Common myeloid progenitor, CD34-positive (primary cell): ENCODE results near the gene RAB4B.
A peak's percentile ranks its signal among the peaks of the same experiment; 100 is the strongest.
"Not testable (repeated sequence)": the region's sequence is repeated elsewhere in the genome, so short reads cannot be mapped to it uniquely, and the experiment has no call there.

Source experiments
- CTCF ChIA-PET: fragments of 350-600 bp; sonication (Branson Sonifier 250); formaldehyde crosslinking; loops from one replicate; lab custom pipeline; 2021; ENCODE audit warnings: antibody characterized with exemption; lab: Charles Lee
- POLR2A ChIA-PET: fragments of 350-600 bp; sonication (Branson Sonifier 250); formaldehyde crosslinking; loops from one replicate; lab custom pipeline; 2021; ENCODE audit warnings: antibody characterized with exemption; lab: Charles Lee
- DNase-seq, 3 donors: peaks; one replicate each; pipeline versions ENCODE4 v3.0.0 to v3.0.0-alpha.2; 2013
- H3K27ac ChIP-seq, 2 experiments: 1 replicate in 1 of 2; 2 replicates in 1 of 2; pipeline ENCODE4 v1.7.0; 2013; ENCODE audit warnings: inconsistent platforms in 2 of 2, low read length in 2 of 2, mild to moderate bottlenecking in 2 of 2, low read depth in 1 of 2, moderate library complexity in 1 of 2; ENCODE audit not compliant: severe bottlenecking in 2 of 2, insufficient read depth in 1 of 2, poor library complexity in 1 of 2
- H3K27me3 ChIP-seq, 5 experiments: replicated peaks in 2 of 5; 1 replicate in 3 of 5; 2 replicates in 2 of 5; pipeline versions ENCODE4 v1.6.1 to v1.7.0; 2013; ENCODE audit warnings: low read length in 4 of 5, mild to moderate bottlenecking in 2 of 5, moderate library complexity in 2 of 5, inconsistent platforms in 1 of 5; ENCODE audit not compliant: insufficient read depth in 5 of 5, control insufficient read depth in 4 of 5
- H3K36me3 ChIP-seq, 4 experiments: 1 replicate in 2 of 4; 2 replicates in 2 of 4; pipeline versions ENCODE4 v1.6.1 to v1.7.0; 2013; ENCODE audit warnings: low read length in 3 of 4, control low read depth in 1 of 4, mild to moderate bottlenecking in 1 of 4; ENCODE audit not compliant: control insufficient read depth in 4 of 4, insufficient read depth in 4 of 4
- H3K4me1 ChIP-seq, 4 experiments: 1 replicate in 3 of 4; 2 replicates in 1 of 4; pipeline versions ENCODE4 v1.6.1 to v1.7.1; 2013; ENCODE audit warnings: low read length in 3 of 4, mild to moderate bottlenecking in 3 of 4, control low read depth in 1 of 4, inconsistent platforms in 1 of 4, moderate library complexity in 1 of 4; ENCODE audit not compliant: control insufficient read depth in 4 of 4, insufficient read depth in 4 of 4; ENCODE audit errors: control extremely low read depth in 1 of 4
- H3K4me3 ChIP-seq, 7 experiments: 1 replicate in 4 of 7; 2 replicates in 3 of 7; pipeline versions ENCODE4 v1.5.1 to v1.7.0; 2013; ENCODE audit warnings: mild to moderate bottlenecking in 7 of 7, low read length in 6 of 7, moderate library complexity in 6 of 7, inconsistent platforms in 2 of 7, low read depth in 2 of 7, control low read depth in 1 of 7; ENCODE audit not compliant: insufficient read depth in 4 of 7, control insufficient read depth in 1 of 7; ENCODE audit errors: extremely low read depth in 1 of 7
- H3K9me3 ChIP-seq, 5 experiments: 1 replicate in 4 of 5; 2 replicates in 1 of 5; pipeline versions ENCODE4 v1.6.1 to v1.7.1; 2013; ENCODE audit warnings: low read length in 4 of 5, mild to moderate bottlenecking in 2 of 5, inconsistent platforms in 1 of 5, low read depth in 1 of 5, moderate library complexity in 1 of 5; ENCODE audit not compliant: control insufficient read depth in 4 of 5, insufficient read depth in 2 of 5; ENCODE audit errors: control extremely low read depth in 1 of 5
- WGBS: methylation state at CpG from one replicate; pipeline ENCODE4 v1.1.5; 2013; ENCODE audit not compliant: insufficient coverage; 5-methylcytosine and 5-hydroxymethylcytosine counted together

Gene RAB4B

GRCh38 chr19:40833728-40834533, 55.9 kb downstream of the RAB4B start:
- H3K4me1 ChIP-seq, H3K27me3 ChIP-seq, H3K4me3 ChIP-seq, H3K9me3 ChIP-seq, H3K36me3 ChIP-seq, CTCF ChIA-PET, POLR2A ChIA-PET: not testable (repeated sequence)
- WGBS, result no CpG with 5 or more reads among the region's 7 CpGs
- DNase-seq, result peak in 1 of 3 donors; percentile 53
- H3K27ac ChIP-seq, result peak overlapping the region in 1 of 2 experiments; percentile 76

GRCh38 chr19:40836754-40837429, 58.8 kb downstream of the RAB4B start:
- 92% methylated on average over 2 of the region's 6 CpGs for WGBS
- POLR2A ChIA-PET, result no interaction called here
- CTCF ChIA-PET, result interaction anchor here (0.6 kb wide), 1 partner anchor 996 kb away, joined by 3 read pairs; no protein-coding TSS in a partner anchor

GRCh38 chr19:40838477-40838876, 60.4 kb downstream of the RAB4B start:
- WGBS, result 50% methylated on average over 1 of the region's 1 CpG
- CTCF ChIA-PET, H3K4me3 ChIP-seq, H3K27ac ChIP-seq, H3K4me1 ChIP-seq, H3K36me3 ChIP-seq, H3K27me3 ChIP-seq, H3K9me3 ChIP-seq, POLR2A ChIA-PET, DNase-seq: not testable (repeated sequence)

More at GRCh38 chr19:40836754-40837429, 58.8 kb downstream of the RAB4B start:
- no peaks in the 10 kb centered on the region for H3K9me3 ChIP-seq
- H3K27me3 ChIP-seq, result no peaks in the 10 kb centered on the region
- H3K27ac ChIP-seq, result no peak overlapping the region
- no peaks in the 10 kb centered on the region for H3K36me3 ChIP-seq
- H3K4me1 ChIP-seq, result peaks cover 0 to 7% (median 3%) of the 10 kb centered on the region in 4 experiments
- DNase-seq, result no peak
- no peak overlapping the region for H3K4me3 ChIP-seq

DNA sequence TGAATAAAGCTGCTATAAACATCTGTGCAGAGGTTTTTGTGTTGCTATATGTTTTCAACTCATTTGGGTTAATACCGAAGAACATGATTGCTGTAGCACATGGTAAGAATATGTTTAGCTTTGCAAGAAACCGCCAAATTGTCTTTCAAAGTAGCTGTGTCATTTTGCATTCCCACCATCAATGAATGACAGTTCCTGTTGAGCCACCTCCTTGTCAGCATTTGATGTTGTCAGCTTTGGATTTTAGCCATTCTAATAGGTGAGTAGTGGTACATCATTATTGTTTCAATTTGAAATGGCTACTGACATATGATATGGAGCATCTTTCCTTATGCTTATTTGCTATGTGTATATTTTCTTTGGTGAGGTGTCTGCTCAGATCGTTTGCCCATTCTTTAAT, 64.0 kb downstream of the RAB4B start:
- H3K36me3 ChIP-seq, H3K9me3 ChIP-seq, DNase-seq, H3K4me1 ChIP-seq, CTCF ChIA-PET, H3K27ac ChIP-seq, H3K4me3 ChIP-seq, H3K27me3 ChIP-seq, POLR2A ChIA-PET: not testable (repeated sequence)
- no CpG with 5 or more reads among the region's 3 CpGs for WGBS

GRCh38 chr19:40842997-40843652, 65.1 kb downstream of the RAB4B start:
- POLR2A ChIA-PET, H3K9me3 ChIP-seq, H3K27me3 ChIP-seq, H3K4me1 ChIP-seq, CTCF ChIA-PET, H3K36me3 ChIP-seq, DNase-seq: not testable (repeated sequence)
- H3K4me3 ChIP-seq, result peak overlapping the region in 6 of 7 experiments; percentile 7 to 64 (median 37)
- whole genome bisulfite sequencing, result 10% methylated on average over 4 of the region's 12 CpGs
- peak overlapping the region in 1 of 2 experiments; percentile 6 for H3K27ac ChIP-seq

DNA sequence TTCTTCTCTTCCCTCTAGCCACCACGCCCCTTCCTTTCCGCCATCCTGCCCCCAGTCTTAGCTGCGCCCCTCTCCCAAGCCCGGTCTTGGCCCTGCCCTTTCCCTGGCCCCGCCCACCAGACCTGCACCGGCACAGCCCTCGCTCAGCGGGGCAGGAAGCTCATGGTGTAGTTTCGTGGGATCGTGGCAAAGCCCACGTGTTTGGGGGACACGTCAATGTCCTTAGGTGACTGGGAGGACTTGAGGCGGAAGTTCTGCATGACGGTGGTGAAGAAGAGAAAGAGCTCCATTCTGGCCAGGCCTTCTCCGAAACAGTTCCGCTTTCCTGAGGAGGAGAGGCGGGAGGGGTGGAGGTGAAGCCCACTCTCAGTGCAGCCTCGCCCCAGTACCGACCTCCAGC, 65.6 kb downstream of the RAB4B start:
- H3K27ac ChIP-seq, POLR2A ChIA-PET, H3K27me3 ChIP-seq, H3K9me3 ChIP-seq, H3K36me3 ChIP-seq: not testable (repeated sequence)
- Histone ChIP-seq H3K4me3 (peak overlapping the region in 6 of 7 experiments; percentile 7 to 64 (median 43)), H3K4me1 (peaks cover 0 to 14% (median 8%) of the 10 kb centered on the region in 4 experiments)
- CTCF ChIA-PET, result interaction anchor here (1.5 kb wide), 1 partner anchor 36 kb away, joined by 3 read pairs; no protein-coding TSS in a partner anchor
- peak; percentile 80 to 92 (median 88) for DNase-seq
- 0% methylated on average over 1 of the region's 19 CpGs for WGBS
